Measurements from ENCODE around the gene UBAC2.

DNA sequence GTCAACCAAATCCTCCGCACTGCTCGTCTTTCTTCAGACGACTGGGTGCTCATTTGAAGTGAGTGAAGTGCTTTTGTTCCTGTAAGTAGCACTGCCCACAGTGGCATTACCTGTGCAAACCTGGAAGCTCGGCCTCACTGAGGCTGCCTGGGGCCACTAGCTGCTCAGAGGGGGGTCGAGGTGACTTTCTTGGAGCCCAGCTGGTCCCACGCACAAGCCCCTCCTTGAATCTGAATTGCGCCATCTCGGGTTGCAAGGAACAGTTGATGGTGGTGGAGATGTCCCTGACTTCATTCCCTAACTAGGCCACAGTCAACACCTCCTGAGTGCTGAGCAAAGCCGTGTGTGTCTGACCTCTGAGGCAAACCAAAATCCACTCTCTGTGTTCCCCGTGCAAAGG lies 185.8 kb downstream of the UBAC2 start:
- no peak for TF ChIP-seq POLR2A (IDR thresholded peaks at IDR 0.05; ENCODE audit: low read depth, low read length)
- no peak for TF ChIP-seq POLR2AphosphoS5 (IDR thresholded peaks at IDR 0.05; ENCODE audit: low read depth, low read length)
- no peak for TF ChIP-seq TAF1 (IDR thresholded peaks at IDR 0.05; ENCODE audit: borderline replicate concordance, low read depth, low read length)
